NCI-H526 treated with DMSO at 0.1 percent for 48 hours (cell line): Measurements from ENCODE around the gene HPCAL4.

Experiments
- DNase-seq: peaks from one replicate; lab custom pipeline; 2025; lab: John Stamatoyannopoulos, UW

HPCAL4 gene

GRCh38 chr1:39676948-39677548, 14.2 kb downstream of the HPCAL4 start:
- no peak for DNase-seq

- no peak for DNase-seq
Observed at GRCh38 chr1:39675220-39675619, 16.0 kb downstream of the HPCAL4 start.

- no peak for DNase-seq
Observed at GRCh38 chr1:39673215-39673614, 18.0 kb downstream of the HPCAL4 start.

- no peak for DNase-seq
Observed at GRCh38 chr1:39672551-39672947, 18.7 kb downstream of the HPCAL4 start.

- no peak for DNase-seq
Observed at GRCh38 chr1:39671793-39672550, 19.3 kb downstream of the HPCAL4 start, which contains the start of gene NT5C1A. TSS of gene NT5C1A (minus strand) at chr1:39672107. CDS start at chr1:39672038, 69 bp downstream.

GRCh38 chr1:39671433-39671792, 19.8 kb downstream of the HPCAL4 start:
- DNase-seq = no peak

GRCh38 chr1:39670689-39671088, 20.5 kb downstream of the HPCAL4 start:
- no peak for DNase-seq

- no peak for DNase-seq
Observed at GRCh38 chr1:39668894-39669293, 22.3 kb downstream of the HPCAL4 start.

- DNase-seq = no peak
Observed at GRCh38 chr1:39668111-39668510, 23.1 kb downstream of the HPCAL4 start.

- no peak for DNase-seq
Observed at GRCh38 chr1:39666772-39667171, 24.5 kb downstream of the HPCAL4 start.

GRCh38 chr1:39663559-39663958, 27.7 kb downstream of the HPCAL4 start:
- no peak for DNase-seq

- no peak for DNase-seq
Observed at GRCh38 chr1:39662861-39663260, 28.4 kb downstream of the HPCAL4 start.

- no peak for DNase-seq
Observed at GRCh38 chr1:39659538-39659937, 31.7 kb downstream of the HPCAL4 start.

- no peak for DNase-seq
Observed at GRCh38 chr1:39659110-39659509, 32.1 kb downstream of the HPCAL4 start.

- peak; percentile 48 for DNase-seq
Observed at GRCh38 chr1:39657923-39658485, 33.2 kb downstream of the HPCAL4 start.

GRCh38 chr1:39657402-39657801, 33.8 kb downstream of the HPCAL4 start:
- DNase-seq = no peak

GRCh38 chr1:39656391-39656790, 34.8 kb downstream of the HPCAL4 start:
- DNase-seq = no peak

- no peak for DNase-seq
Observed at GRCh38 chr1:39655578-39656268, 35.5 kb downstream of the HPCAL4 start.

- DNase-seq = no peak
Observed at GRCh38 chr1:39654291-39654690, 36.9 kb downstream of the HPCAL4 start.

- peak; percentile 64 for DNase-seq
Observed at GRCh38 chr1:39653546-39654031, 37.6 kb downstream of the HPCAL4 start.

GRCh38 chr1:39652554-39652953, 38.7 kb downstream of the HPCAL4 start:
- no peak for DNase-seq

GRCh38 chr1:39652105-39652504, 39.1 kb downstream of the HPCAL4 start:
- no peak for DNase-seq

GRCh38 chr1:39650431-39650830, 40.8 kb downstream of the HPCAL4 start:
- DNase-seq = no peak
